H7 (cell line): ENCODE results near the gene POFUT2. TPM values are rescaled to one million over a fixed set of nuclear protein-coding genes. Genes with fewer than 3 reads are reported as not detected.
A peak's percentile ranks its signal among the peaks of the same experiment; 100 is the strongest.
"Not testable (repeated sequence)": the region's sequence is repeated elsewhere in the genome, so short reads cannot be mapped to it uniquely, and the experiment has no call there.

ENCODE experiments used
- DNase-seq: peaks from one replicate; pipeline ENCODE4 v3.0.0; 2012
- H3K27me3 ChIP-seq: 2 replicates; pipeline ENCODE4 v1.6.0; 2011; ENCODE audit warnings: mild to moderate bottlenecking, low read length; ENCODE audit not compliant: control insufficient read depth, insufficient read depth
- H3K36me3 ChIP-seq: replicated peaks from 2 replicates; pipeline ENCODE4 v1.5.1; 2011; ENCODE audit warnings: low read length; ENCODE audit not compliant: control insufficient read depth, insufficient read depth
- H3K4me3 ChIP-seq: 2 replicates; pipeline ENCODE4 v1.5.1; 2011; ENCODE audit warnings: low read depth, mild to moderate bottlenecking, control low read depth, low read length, moderate library complexity; ENCODE audit not compliant: insufficient read depth
- total RNA-seq: library from RNA; depleted of rRNA; stranded (reverse); fragments of >200 nt; shearing (Covaris generic); gene quantifications from 2 replicates; pipeline ENCODE4 v1.2.3, GENCODE V29; 2014

The POFUT2 gene
- total RNA-seq, 1 experiment from 2014 or later = 25.4 TPM

DNA sequence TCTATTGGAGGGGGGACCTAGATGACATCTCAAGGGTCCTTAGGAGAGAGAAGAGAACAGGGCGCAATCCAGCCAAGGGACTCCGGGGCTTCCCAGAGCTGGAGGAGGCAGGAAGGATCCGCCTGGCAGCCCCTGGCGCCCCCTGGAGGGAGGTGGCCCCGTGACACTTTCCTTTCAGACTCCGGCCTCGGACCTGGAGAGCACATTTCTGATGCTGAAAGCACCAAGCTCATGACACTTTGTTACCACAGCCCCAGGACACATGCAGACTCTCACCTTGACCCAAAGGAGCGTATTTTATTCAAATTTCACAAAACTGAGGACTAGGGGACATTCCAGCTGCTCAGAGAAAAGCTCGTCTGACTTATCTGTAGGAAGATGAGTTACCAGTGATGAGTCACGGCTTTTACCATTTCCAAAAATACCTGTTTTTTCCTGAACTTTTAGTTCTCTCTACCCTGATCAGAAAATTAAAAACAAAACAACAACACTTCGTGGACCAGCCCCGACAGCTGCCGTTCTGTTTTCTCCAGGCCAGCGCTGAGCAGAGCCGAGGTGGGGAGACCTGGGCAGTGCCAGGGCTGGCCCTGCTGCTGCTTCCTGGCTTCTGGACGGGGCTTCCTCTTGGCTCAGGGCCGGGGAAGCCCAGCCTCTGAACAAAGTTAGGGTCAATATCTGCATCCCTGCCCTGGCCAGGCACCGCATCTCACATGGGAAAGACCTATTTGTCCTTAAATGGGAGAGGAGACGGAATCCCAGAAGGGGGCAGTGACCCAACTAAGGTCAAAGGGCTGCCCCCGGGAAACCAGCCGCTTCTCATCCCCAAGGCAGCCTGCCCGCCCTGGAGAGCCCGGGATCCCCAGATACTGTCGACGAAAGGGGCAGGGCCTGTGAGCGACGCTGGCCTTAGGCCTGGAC is 21.6 kb upstream of the POFUT2 start:
- H3K36me3 ChIP-seq = no peaks in the 10 kb centered on the region
- H3K4me3 ChIP-seq = no peak overlapping the region
- peak; percentile 95 for DNase-seq
- H3K27me3 ChIP-seq = no peaks in the 10 kb centered on the region

GRCh38 chr21:45308194-45309068 is 20.7 kb upstream of the POFUT2 start:
- Histone ChIP-seq H3K27me3 (no peaks in the 10 kb centered on the region), H3K4me3 (no peak overlapping the region), H3K36me3 (no peaks in the 10 kb centered on the region)
- peak; percentile 65 for DNase-seq

GRCh38 chr21:45307597-45308158 is 20.0 kb upstream of the POFUT2 start:
- DNase-seq, H3K36me3 ChIP-seq, H3K27me3 ChIP-seq, H3K4me3 ChIP-seq: not testable (repeated sequence)

GRCh38 chr21:45306832-45307571 is 19.3 kb upstream of the POFUT2 start:
- Histone ChIP-seq H3K36me3 (no peaks in the 10 kb centered on the region), H3K4me3 (no peak overlapping the region), H3K27me3 (no peaks in the 10 kb centered on the region)
- peak; percentile 67 for DNase-seq

- H3K4me3 ChIP-seq = no peak overlapping the region
These were observed 18.7 kb upstream of the POFUT2 start for GRCh38 chr21:45306453-45306831.

DNA sequence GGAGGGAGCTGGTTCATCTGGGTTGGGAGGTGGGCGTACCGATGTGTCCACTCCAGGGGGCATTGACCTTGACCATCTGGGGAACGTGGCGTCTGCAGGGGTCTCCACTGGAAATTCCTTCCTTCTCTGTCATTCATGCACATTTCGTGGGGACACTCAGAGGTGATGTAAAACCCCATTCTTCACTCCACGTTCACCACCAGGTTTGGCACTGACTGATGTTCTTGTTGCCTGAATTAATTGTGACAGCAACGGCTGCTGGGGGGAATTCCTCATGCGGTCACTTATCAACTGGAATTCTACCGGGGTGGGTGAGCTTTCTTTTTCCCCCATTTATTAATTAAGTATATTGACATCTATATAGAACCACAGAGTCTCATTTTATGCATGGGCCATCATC is 18.1 kb upstream of the POFUT2 start:
- DNase-seq = no peak

More at GRCh38 chr21:45306453-45306831, 18.7 kb upstream of the POFUT2 start:
- peak; percentile 68 for DNase-seq
- Histone ChIP-seq H3K36me3 (no peaks in the 10 kb centered on the region), H3K27me3 (no peaks in the 10 kb centered on the region)

GRCh38 chr21:45304945-45305344 is 17.2 kb upstream of the POFUT2 start:
- no peaks in the 10 kb centered on the region for H3K27me3 ChIP-seq
- no peak for DNase-seq
- no peak overlapping the region for H3K4me3 ChIP-seq
- H3K36me3 ChIP-seq = no peaks in the 10 kb centered on the region

More for the DNA sequence above, 18.1 kb upstream of the POFUT2 start:
- Histone ChIP-seq H3K4me3 (no peak overlapping the region), H3K36me3 (no peaks in the 10 kb centered on the region), H3K27me3 (no peaks in the 10 kb centered on the region)

DNA sequence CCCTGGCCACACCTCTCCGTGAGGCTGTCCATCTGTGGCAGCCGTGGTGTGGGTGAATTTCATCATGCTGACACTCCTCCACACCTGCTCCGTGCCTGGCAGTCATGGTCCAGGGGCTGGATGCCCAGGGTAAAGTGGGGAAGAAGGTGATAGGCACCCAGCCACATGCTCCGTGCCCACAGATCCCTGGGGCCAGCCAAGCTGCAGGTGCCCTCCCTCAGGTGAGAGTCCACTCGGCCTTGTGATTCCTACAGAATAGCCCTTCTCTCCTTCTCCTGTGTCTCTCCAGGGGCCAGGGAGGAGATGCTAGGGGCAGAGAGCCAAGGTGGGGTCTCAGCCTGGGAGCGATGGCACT is 16.8 kb upstream of the POFUT2 start:
- H3K4me3 ChIP-seq = no peak overlapping the region
- no peaks in the 10 kb centered on the region for H3K36me3 ChIP-seq
- no peak for DNase-seq
- no peaks in the 10 kb centered on the region for H3K27me3 ChIP-seq

DNA sequence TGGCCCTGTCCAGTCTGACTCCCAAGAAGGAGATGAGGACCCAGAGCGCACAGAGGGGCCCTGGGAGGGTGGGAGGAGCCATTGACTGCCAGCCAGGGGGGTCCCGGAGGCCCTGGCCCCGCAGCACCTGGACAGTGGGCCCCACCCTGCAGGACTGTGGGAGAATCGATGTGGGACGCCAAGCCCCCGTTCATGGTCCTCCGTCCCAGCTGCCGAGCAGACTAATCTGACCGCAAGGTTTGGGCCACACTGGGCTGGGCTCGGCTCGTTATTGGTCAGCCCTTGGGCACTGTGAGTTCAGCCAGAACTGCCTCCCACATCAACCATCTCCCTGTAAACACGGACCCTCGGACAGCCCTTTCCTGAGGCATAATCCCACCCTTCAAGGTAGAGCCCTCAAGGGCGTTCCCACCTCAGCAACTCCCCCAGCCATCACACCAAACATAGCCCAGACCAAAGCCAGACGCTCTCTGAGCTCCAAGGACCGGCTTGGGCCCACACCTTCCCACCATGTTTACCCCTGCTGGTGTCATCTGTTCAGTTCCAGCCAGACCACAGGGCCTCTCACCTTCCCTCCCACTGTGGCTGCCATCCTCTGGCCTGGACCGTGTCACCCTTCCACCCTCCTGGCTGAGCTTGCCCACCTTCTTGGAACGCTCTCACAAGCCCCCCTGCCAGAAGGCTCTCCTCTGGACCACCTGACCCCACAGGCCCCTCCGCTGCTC is 16.2 kb upstream of the POFUT2 start:
- no peaks in the 10 kb centered on the region for H3K36me3 ChIP-seq
- no peak for DNase-seq
- H3K27me3 ChIP-seq = no peaks in the 10 kb centered on the region
- H3K4me3 ChIP-seq = no peak overlapping the region

DNA sequence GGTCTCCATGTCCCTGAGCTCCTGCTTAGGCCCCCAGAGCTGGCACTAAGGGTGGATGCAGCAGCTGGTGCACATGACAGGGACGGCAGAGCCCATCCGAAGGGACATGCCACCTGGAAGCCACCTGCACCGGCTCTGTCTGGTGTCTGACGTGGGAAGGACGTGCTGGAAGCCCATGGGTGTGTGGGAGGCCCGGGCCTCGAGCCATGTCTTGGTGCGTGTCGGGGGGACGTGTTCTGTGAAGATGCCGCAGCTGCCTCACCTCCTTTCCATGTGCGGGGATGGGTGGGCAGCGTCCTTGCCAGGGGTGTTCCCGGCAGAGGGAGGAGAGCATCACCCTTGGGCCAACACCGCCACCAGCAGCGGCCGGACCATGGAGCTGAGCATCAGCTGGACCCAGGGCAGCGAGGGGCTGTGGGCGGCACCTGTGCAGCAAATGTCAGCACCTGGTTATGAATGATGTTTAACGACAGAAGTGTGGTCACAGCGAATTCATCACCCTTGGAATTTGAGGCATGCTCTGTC is 15.5 kb upstream of the POFUT2 start:
- Histone ChIP-seq H3K36me3 (no peaks in the 10 kb centered on the region), H3K27me3 (no peaks in the 10 kb centered on the region), H3K4me3 (no peak overlapping the region)
- DNase-seq = no peak

DNA sequence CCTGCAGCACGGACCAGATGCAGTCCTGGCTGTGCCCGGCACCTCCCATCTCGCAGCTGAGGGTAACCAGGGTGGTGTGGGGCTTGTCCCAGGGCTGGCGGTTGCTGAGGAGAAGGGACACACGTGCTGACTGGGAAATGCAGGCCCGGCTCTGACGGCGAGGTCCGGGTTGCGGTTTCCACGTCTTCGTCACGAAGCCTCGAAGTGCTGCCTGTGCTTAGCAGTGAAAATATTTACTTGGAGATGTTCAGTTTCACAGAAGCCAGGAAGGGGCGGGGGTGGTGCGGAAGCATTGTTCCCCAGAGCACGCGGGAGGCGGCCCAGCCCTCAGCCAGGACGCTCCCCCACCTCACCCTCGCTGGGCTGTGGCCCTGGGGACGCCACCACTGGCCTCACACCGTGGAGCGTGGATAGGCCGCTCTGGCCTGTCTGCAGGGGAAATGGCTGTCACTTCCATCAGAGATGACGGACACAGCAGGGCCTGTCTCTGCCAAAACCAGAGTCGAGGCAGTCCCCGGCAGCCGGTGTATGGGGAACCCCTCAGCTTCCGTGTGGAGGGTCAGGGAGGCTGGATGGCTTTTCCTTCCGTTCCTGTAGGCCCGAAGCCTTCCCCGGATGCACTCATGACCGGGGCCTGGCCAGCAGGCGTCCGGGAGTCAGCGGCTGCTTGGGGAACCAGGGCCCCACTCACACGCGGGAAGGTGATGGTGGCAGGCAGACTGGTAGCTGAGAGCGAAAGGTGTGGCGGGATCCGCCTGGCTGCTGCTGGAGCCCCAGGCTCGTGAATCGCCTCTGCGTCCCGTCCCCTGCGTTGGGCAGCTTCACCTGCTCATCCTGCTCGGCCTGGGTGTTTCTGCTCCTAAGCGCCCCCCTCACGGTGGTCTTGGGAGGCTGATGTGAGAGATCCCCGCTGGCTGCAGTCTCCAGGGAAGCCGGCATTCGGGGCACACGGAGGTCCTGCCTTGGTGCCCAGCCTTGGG is 14.7 kb upstream of the POFUT2 start:
- H3K36me3 ChIP-seq = no peaks in the 10 kb centered on the region
- DNase-seq = peak; percentile 70
- no peak overlapping the region for H3K4me3 ChIP-seq
- no peaks in the 10 kb centered on the region for H3K27me3 ChIP-seq

GRCh38 chr21:45301521-45302081 is 13.9 kb upstream of the POFUT2 start:
- Histone ChIP-seq H3K36me3 (no peaks in the 10 kb centered on the region), H3K27me3 (no peaks in the 10 kb centered on the region), H3K4me3 (no peak overlapping the region)
- DNase-seq = no peak
